ENCODE data around the gene NBDY.

- TF ChIP-seq ELF4 (IDR thresholded peaks at IDR 0.05) (no peak), ZNF384 (IDR thresholded peaks at IDR 0.05) (no peak)
Measured at GRCh38 chrX:56793112-56793430, 64.0 kb downstream of the NBDY start.

Data from HEK293T (cell line).